IMR-90 (cell line): Measurements from ENCODE around the gene TCERG1L. TPM values are rescaled to one million over a fixed set of nuclear protein-coding genes. Genes with fewer than 3 reads are reported as not detected.

ENCODE experiments used
- ATAC-seq: fragments of 200-7000 bp; cut with Tn5 transposase; 2 replicates; pipeline ENCODE4 v1.9.1; 2020; ENCODE audit warnings: low read depth, mild to moderate bottlenecking, moderate library complexity
- BruUV-seq: library from RNA; stranded (reverse); fragments of 400-500 nt; replicated peaks from 2 replicates; lab custom pipeline; 2021; lab: Mats Ljungman, UMichigan
- CTCF ChIA-PET: fragments of 300-600 bp; formaldehyde crosslinking; extraction: SDS; loops from one replicate; lab custom pipeline; 2021; ENCODE audit warnings: antibody characterized with exemption; lab: Yijun Ruan, JAX
- POLR2A ChIA-PET: fragments of 300-600 bp; sonication (Branson Sonifier 250); formaldehyde crosslinking; loops from one replicate; lab custom pipeline; 2022; ENCODE audit warnings: antibody characterized with exemption; ENCODE audit not compliant: unreplicated experiment; lab: Charles Lee
- DNase-seq: peaks from one replicate; pipeline ENCODE4 v3.0.0; 2013
- H2AFZ ChIP-seq: replicated peaks from 2 replicates; pipeline ENCODE3; 2013; ENCODE audit warnings: low read length, mild to moderate bottlenecking; ENCODE audit not compliant: poor library complexity
- H2AK5ac ChIP-seq: 2 replicates; pipeline ENCODE4 v1.6.1; 2013; ENCODE audit warnings: low read depth, low read length, inconsistent platforms
- H2AK9ac ChIP-seq: replicated peaks from 2 replicates; pipeline ENCODE3; 2013; ENCODE audit warnings: mild to moderate bottlenecking, low read depth, low read length, moderate library complexity; ENCODE audit not compliant: poor library complexity
- H2BK120ac ChIP-seq: 2 replicates; pipeline ENCODE4 v1.6.1; 2013; ENCODE audit warnings: low read depth, low read length, inconsistent platforms
- H2BK15ac ChIP-seq: 3 replicates; pipeline ENCODE4 v1.6.1; 2013; ENCODE audit warnings: low read depth, low read length, inconsistent platforms
- H2BK20ac ChIP-seq: 2 replicates; pipeline ENCODE4 v1.6.1; 2013; ENCODE audit warnings: low read depth, mild to moderate bottlenecking, inconsistent platforms, low read length, moderate library complexity
- H2BK5ac ChIP-seq: 2 replicates; pipeline ENCODE4 v1.6.1; 2013; ENCODE audit warnings: mild to moderate bottlenecking, low read depth, low read length, inconsistent platforms; ENCODE audit not compliant: poor library complexity, severe bottlenecking
- H3K14ac ChIP-seq: replicated peaks from 2 replicates; pipeline ENCODE4 v1.6.1; 2013; ENCODE audit warnings: low read depth, low read length, inconsistent platforms
- H3K18ac ChIP-seq: 2 replicates; pipeline ENCODE4 v1.6.1; 2013; ENCODE audit warnings: low read depth, low read length, control low read depth
- H3K23ac ChIP-seq: 2 replicates; pipeline ENCODE4 v1.6.1; 2013; ENCODE audit warnings: low read depth, low read length, inconsistent platforms
- H3K27ac ChIP-seq: 2 replicates; pipeline ENCODE4 v1.5.1; 2013; ENCODE audit warnings: mild to moderate bottlenecking, control low read depth, low read length; ENCODE audit not compliant: insufficient read depth
- H3K27me3 ChIP-seq: 2 replicates; pipeline ENCODE4 v1.6.1; 2013; ENCODE audit warnings: low read length; ENCODE audit not compliant: control insufficient read depth, insufficient read depth
- H3K36me3 ChIP-seq: 2 replicates; pipeline ENCODE4 v1.6.1; 2013; ENCODE audit warnings: low read length, mixed read lengths; ENCODE audit not compliant: control insufficient read depth, insufficient read depth
- H3K4ac ChIP-seq: 2 replicates; pipeline ENCODE4 v1.6.1; 2013; ENCODE audit warnings: low read depth, low read length, inconsistent platforms
- H3K4me1 ChIP-seq: 2 replicates; pipeline ENCODE4 v1.6.1; 2013; ENCODE audit warnings: low read length, mixed read lengths; ENCODE audit not compliant: control insufficient read depth, insufficient read depth
- H3K4me2 ChIP-seq: 2 replicates; pipeline ENCODE4 v1.6.1; 2013; ENCODE audit warnings: low read depth, mild to moderate bottlenecking, control low read depth, low read length, moderate library complexity
- H3K4me3 ChIP-seq: 2 replicates; pipeline ENCODE4 v1.5.1; 2013; ENCODE audit warnings: low read depth, mild to moderate bottlenecking, control low read depth, low read length, moderate library complexity; ENCODE audit not compliant: insufficient read depth
- H3K56ac ChIP-seq: 2 replicates; pipeline ENCODE4 v1.6.1; 2013; ENCODE audit warnings: low read length, inconsistent platforms; ENCODE audit not compliant: insufficient read depth; ENCODE audit errors: extremely low read depth
- H3K79me1 ChIP-seq, 2 experiments: 2 replicates each; pipeline ENCODE4 v1.6.1; 2013; ENCODE audit warnings: low read length in 2 of 2, inconsistent platforms in 1 of 2, low read depth in 1 of 2
- H3K9ac ChIP-seq: 2 replicates; pipeline ENCODE4 v1.6.1; 2013; ENCODE audit warnings: low read depth, low read length, control low read depth
- H3K9me1 ChIP-seq: 2 replicates; pipeline ENCODE4 v1.6.1; 2013; ENCODE audit warnings: low read length, inconsistent platforms; ENCODE audit not compliant: insufficient read depth
- H3K9me3 ChIP-seq: 2 replicates; pipeline ENCODE4 v1.6.1; 2013; ENCODE audit warnings: low read length; ENCODE audit not compliant: control insufficient read depth, insufficient read depth
- H4K20me1 ChIP-seq: 2 replicates; pipeline ENCODE4 v1.6.1; 2013; ENCODE audit warnings: low read length, inconsistent platforms; ENCODE audit not compliant: insufficient read depth
- H4K5ac ChIP-seq: 2 replicates; pipeline ENCODE4 v1.6.1; 2013; ENCODE audit warnings: mild to moderate bottlenecking, low read depth, low read length, control low read depth
- H4K8ac ChIP-seq, 2 experiments: 2 replicates each; pipeline ENCODE4 v1.6.1; 2013; ENCODE audit warnings: low read depth in 2 of 2, low read length in 2 of 2, control low read depth in 1 of 2, inconsistent platforms in 1 of 2
- H4K91ac ChIP-seq: 2 replicates; pipeline ENCODE4 v1.6.1; 2013; ENCODE audit warnings: low read depth, low read length, inconsistent platforms; ENCODE audit not compliant: insufficient read depth
- CHD1 ChIP-seq: IDR thresholded peaks from 2 replicates; pipeline ENCODE4 v1.6.1; 2012; ENCODE audit warnings: low read depth, low read length, improper control_type of control experiment
- CTCF ChIP-seq: conservative IDR thresholded peaks from 2 replicates; pipeline ENCODE4 v1.5.1; 2012; ENCODE audit warnings: mild to moderate bottlenecking, low read depth, low read length, improper control_type of control experiment
- MXI1 ChIP-seq: IDR thresholded peaks from 2 replicates; pipeline ENCODE4 v1.6.1; 2012; ENCODE audit warnings: low read depth, mild to moderate bottlenecking, low read length, moderate library complexity, borderline replicate concordance
- WGBS, 2 experiments: methylation state at CpG; one replicate each; pipeline versions ENCODE4 v1.1.5 to v1.1.7; 2013; ENCODE audit warnings: missing lambda C conversion rate in 2 of 2; ENCODE audit not compliant: insufficient read length in 1 of 2; ENCODE audit errors: extremely low coverage in 2 of 2; 5-methylcytosine and 5-hydroxymethylcytosine counted together
- dilution Hi-C: fragments of 300-500 bp; cut with HindIII; formaldehyde crosslinking; loops from one replicate; pipeline ENCODE4 v1.14.3; 2018; ENCODE audit warnings: low sequenced_read_pairs; ENCODE audit not compliant: unreplicated experiment
- in situ Hi-C: fragments of 300-500 bp; cut with MboI; formaldehyde crosslinking; loops from 3 replicates; pipeline ENCODE4 v1.14.3; 2019; ENCODE audit warnings: low sequenced_read_pairs, inconsistent platforms, mixed read lengths
- intact Hi-C: fragments of 100-400 bp; cut with micrococcal nuclease; formaldehyde crosslinking; loops from 2 replicates; pipeline ENCODE4 v1.10.0; 2022
- polyA plus RNA-seq, 3 experiments: library from polyadenylated mRNA; depleted of rRNA; stranded (reverse); fragments of >200 nt; gene quantifications; 2 replicates each; pipeline ENCODE4 v1.2.3, GENCODE V29; 2012; ENCODE audit warnings: low replicate concordance in 1 of 3
- total RNA-seq: library from RNA; depleted of rRNA; stranded (reverse); fragments of >200 nt; gene quantifications from 2 replicates; pipeline ENCODE4 v1.2.3, GENCODE V29; 2012

The TCERG1L gene
- total and polyA plus RNA-seq, 2 of the 4 experiments (the other 2 are of a cell fraction): not detected

DNA sequence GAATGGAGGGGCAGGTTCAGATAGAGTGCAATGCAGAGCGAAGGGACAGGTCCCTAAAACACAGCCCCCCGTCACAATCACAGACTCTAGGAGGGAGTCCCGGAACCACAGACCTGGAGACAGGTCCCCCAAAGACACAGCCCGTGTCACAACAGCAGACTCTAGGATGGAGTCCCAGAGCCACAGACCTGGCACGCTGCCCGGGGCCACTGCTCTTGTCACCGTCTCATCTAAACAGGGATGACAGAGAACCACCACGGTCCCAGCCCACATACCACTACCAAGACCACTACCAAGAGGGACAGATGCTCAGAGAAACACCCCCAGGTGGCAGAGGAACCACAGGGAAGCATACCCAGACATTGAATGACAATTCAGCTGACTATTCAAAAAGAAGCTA, 183.9 kb downstream of the TCERG1L start:
- Histone ChIP-seq H3K4me2 (no peak overlapping the region), H2BK20ac (no peak overlapping the region), H3K79me1 (no peaks in the 10 kb centered on the region), H3K4me3 (no peak overlapping the region), H3K27ac (no peak overlapping the region), H3K9me3 (peaks cover 47% of the 10 kb centered on the region), H2AK9ac (no peak overlapping the region), H2BK15ac (no peak overlapping the region), H2AFZ (no peak overlapping the region), H4K5ac (no peak overlapping the region), H2BK5ac (no peak overlapping the region), H2AK5ac (no peak overlapping the region), H3K18ac (no peak overlapping the region), H3K23ac (no peak overlapping the region), H4K8ac (no peak overlapping the region), H3K14ac (no peak overlapping the region), H3K36me3 (no peaks in the 10 kb centered on the region), H3K4ac (no peak overlapping the region), H3K56ac (no peak overlapping the region), H2BK120ac (no peak overlapping the region), H4K20me1 (no peaks in the 10 kb centered on the region), H4K91ac (no peak overlapping the region), H3K4me1 (no peaks in the 10 kb centered on the region), H3K9me1 (no peaks in the 10 kb centered on the region), H3K27me3 (no peaks in the 10 kb centered on the region), H3K9ac (no peak overlapping the region)
- intact Hi-C loops: no loop called here
- ChIA-PET CTCF (no interaction called here), POLR2A (no interaction called here)
- in situ Hi-C loops: no loop called here
- WGBS, 2 experiments: 50% methylated on average over 4 of the region's 8 CpGs; no CpG with 5 or more reads in 1 of the 2 experiments
- no peak for DNase-seq
- no peak for ATAC-seq
- BruUV-seq: no TSS peak
- dilution Hi-C loops: no loop called here
- TF ChIP-seq CHD1 (no peak), CTCF (no peak), MXI1 (no peak)
